SK-N-SH (cell line): ENCODE measurements around the gene CDKAL1. TPM values are rescaled to one million over a fixed set of nuclear protein-coding genes. Genes with fewer than 3 reads are reported as not detected.

Experiments used
- CTCF ChIA-PET: fragments of 300-600, 350-600 bp; formaldehyde crosslinking; extraction: SDS; loops from one replicate; lab custom pipeline; 2021; lab: Yijun Ruan, JAX
- POLR2A ChIA-PET: fragments of 350-600 bp; sonication (Branson Sonifier 250); formaldehyde crosslinking; extraction: SDS; loops from one replicate; lab custom pipeline; 2020; ENCODE audit warnings: antibody characterized with exemption, inconsistent platforms; lab: Yijun Ruan, JAX
- DNase-seq: peaks from one replicate; pipeline ENCODE4 v3.0.0; 2012
- H2AFZ ChIP-seq: fragments of 200-600 bp; sonication (generic); 2 replicates; pipeline ENCODE4 v1.8.1; 2016; ENCODE audit warnings: antibody characterized with exemption, mild to moderate bottlenecking, low read depth
- H3F3A ChIP-seq: fragments of 200-600 bp; sonication (generic); replicated peaks from 2 replicates; pipeline ENCODE3; 2016; ENCODE audit warnings: antibody characterized with exemption, mild to moderate bottlenecking; ENCODE audit not compliant: insufficient read depth
- H3K27ac ChIP-seq, 2 experiments: fragments of 200-500 bp in 1 of 2; fragments of 200-600 bp in 1 of 2; sonication (Bioruptor generic) in 1 of 2; sonication (generic), shearing (Covaris generic) in 1 of 2; 2 replicates each; pipeline versions ENCODE4 v1.5.1 to v1.6.1; 2014 to 2016; ENCODE audit warnings: low read depth in 2 of 2, inconsistent platforms in 1 of 2, low read length in 1 of 2, mild to moderate bottlenecking in 1 of 2, mixed read lengths in 1 of 2
- H3K27me3 ChIP-seq: fragments of 200-600 bp; sonication (generic), shearing (Covaris generic); 2 replicates; pipeline ENCODE4 v1.6.1; 2016; ENCODE audit warnings: mixed run types; ENCODE audit not compliant: insufficient read depth
- H3K36me3 ChIP-seq, 2 experiments: fragments of 200-500 bp in 1 of 2; fragments of 200-600 bp in 1 of 2; sonication (Bioruptor generic) in 1 of 2; sonication (generic) in 1 of 2; replicated peaks in 1 of 2; 2 replicates each; pipeline versions ENCODE3 to v1.5.1; 2014 to 2016; ENCODE audit warnings: low read length in 1 of 2, mild to moderate bottlenecking in 1 of 2; ENCODE audit not compliant: insufficient read depth in 2 of 2, control insufficient read depth in 1 of 2
- H3K4me1 ChIP-seq, 2 experiments: fragments of 200-500 bp in 1 of 2; fragments of 200-600 bp in 1 of 2; sonication (Bioruptor generic) in 1 of 2; sonication (generic), shearing (Covaris generic) in 1 of 2; 2 replicates each; pipeline versions ENCODE4 v1.5.1 to v1.6.1; 2014 to 2016; ENCODE audit warnings: low read depth in 1 of 2, low read length in 1 of 2, mixed run types in 1 of 2; ENCODE audit not compliant: insufficient read depth in 2 of 2, control insufficient read depth in 1 of 2
- H3K4me2 ChIP-seq: fragments of 200-600 bp; sonication (generic), shearing (Covaris generic); 2 replicates; pipeline ENCODE4 v1.6.1; 2017; ENCODE audit warnings: mixed run types
- H3K4me3 ChIP-seq, 2 experiments: fragments of 200-500 bp in 1 of 2; fragments of 200-600 bp in 1 of 2; sonication (Bioruptor generic) in 1 of 2; sonication (generic), shearing (Covaris generic) in 1 of 2; 2 replicates each; pipeline versions ENCODE4 v1.5.1 to v1.8.1; 2014 to 2016; ENCODE audit warnings: low read depth in 2 of 2, inconsistent platforms in 1 of 2, low read length in 1 of 2, mild to moderate bottlenecking in 1 of 2, mixed read lengths in 1 of 2, moderate library complexity in 1 of 2
- H3K79me2 ChIP-seq: fragments of 200-600 bp; sonication (generic); 2 replicates; pipeline ENCODE4 v1.8.1; 2017; ENCODE audit warnings: mild to moderate bottlenecking; ENCODE audit not compliant: insufficient read depth
- H3K9ac ChIP-seq: fragments of 200-600 bp; sonication (generic); 2 replicates; pipeline ENCODE4 v1.6.1; 2017; ENCODE audit warnings: mixed run types
- H3K9me2 ChIP-seq: fragments of 200-600 bp; sonication (generic); 2 replicates; pipeline ENCODE4 v1.6.1; 2017; ENCODE audit warnings: mixed run types
- H3K9me3 ChIP-seq: fragments of 200-600 bp; sonication (generic); 2 replicates; pipeline ENCODE4 v1.6.1; 2017; ENCODE audit warnings: mixed run types, mild to moderate bottlenecking, moderate library complexity
- H4K20me1 ChIP-seq: fragments of 200-600 bp; sonication (generic); 2 replicates; pipeline ENCODE4 v1.6.1; 2017; ENCODE audit warnings: mild to moderate bottlenecking, mixed run types; ENCODE audit not compliant: insufficient read depth
- RAD21 ChIP-seq: IDR thresholded peaks from 2 replicates; pipeline ENCODE4 v1.6.1; 2012; ENCODE audit warnings: mild to moderate bottlenecking, low read length
- RCOR1 ChIP-seq: fragments of 150-350 bp; IDR thresholded peaks from 2 replicates; pipeline ENCODE4 v1.6.1; 2017; ENCODE audit warnings: antibody characterized with exemption, low read length
- SMC3 ChIP-seq: IDR thresholded peaks from 2 replicates; pipeline ENCODE4 v1.6.1; 2012; ENCODE audit warnings: low read depth, low read length, improper control_type of control experiment
- YY1 ChIP-seq: IDR thresholded peaks from 2 replicates; pipeline ENCODE4 v1.4.0; 2012; ENCODE audit warnings: low read depth, mild to moderate bottlenecking
- WGBS: methylation state at CpG from one replicate; pipeline ENCODE4 v1.1.6; 2017; ENCODE audit warnings: low lambda C conversion rate; 5-methylcytosine and 5-hydroxymethylcytosine counted together
- polyA plus RNA-seq, 3 experiments: library from polyadenylated mRNA; depleted of rRNA; stranded (reverse); fragments of >200 nt; gene quantifications; 2 replicates each; pipeline ENCODE4 v1.2.3, GENCODE V29; 2012
- TF ChIP-seq, protein P1 (sequence below): fragments of 200-600 bp; sonication (generic); IDR thresholded peaks from 2 replicates; pipeline ENCODE4 v1.6.1; 2017; ENCODE audit warnings: antibody characterized with exemption, mild to moderate bottlenecking, moderate library complexity
- TF ChIP-seq, protein P2 (sequence below): IDR thresholded peaks from 2 replicates; pipeline ENCODE4; 2012
- TF ChIP-seq, protein P3 (sequence below): IDR thresholded peaks from 2 replicates; pipeline ENCODE4 v1.6.1; 2012; ENCODE audit warnings: mild to moderate bottlenecking, low read depth, low read length, moderate library complexity
- TF ChIP-seq, protein P4 (sequence below): fragments of 150-350 bp; IDR thresholded peaks from 2 replicates; pipeline ENCODE4 v1.6.1; 2017; ENCODE audit warnings: antibody characterized with exemption, low read length, low read depth, borderline replicate concordance

CDKAL1 gene
- polyA plus RNA-seq, 1 of the 3 experiments (the other 2 are of a cell fraction) = 2.6 TPM

DNA sequence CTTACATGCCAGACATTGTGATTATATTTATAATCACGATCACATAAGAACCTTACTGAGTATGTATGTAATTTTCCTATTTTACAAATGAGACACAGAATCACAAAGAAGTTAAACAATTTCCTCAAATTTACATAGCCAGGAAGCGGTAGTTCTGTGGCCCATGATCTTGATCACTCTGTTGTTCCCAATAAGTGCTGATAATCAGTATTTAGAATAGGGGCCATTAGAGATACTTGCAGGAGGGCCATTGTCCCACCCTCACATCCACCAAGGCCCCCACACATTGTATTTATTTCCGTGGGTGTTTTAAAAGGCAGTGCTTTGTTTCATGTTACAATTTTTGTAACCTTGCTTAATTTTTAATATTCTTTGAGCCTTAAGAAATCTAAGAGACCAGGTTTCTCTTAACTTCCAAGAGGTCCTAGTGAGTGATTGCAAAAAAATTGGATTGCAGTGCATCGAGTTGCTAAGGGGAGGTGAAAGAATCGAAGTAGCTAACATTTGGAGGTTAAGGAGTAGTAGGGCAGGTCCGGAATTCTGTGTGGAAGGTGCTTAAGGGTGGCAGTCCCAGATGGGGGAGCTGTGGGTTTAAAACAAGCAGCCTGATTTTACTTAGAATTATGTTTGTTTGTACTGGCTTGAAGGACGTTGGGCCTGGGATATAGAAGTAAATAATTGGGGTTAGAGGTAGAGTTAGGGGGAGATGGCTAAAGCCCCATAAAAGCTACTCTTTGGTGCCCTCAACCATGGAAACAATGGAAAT, 339.4 kb downstream of the CDKAL1 start:
- H3K9me2 ChIP-seq = no peaks in the 10 kb centered on the region
- H3K4me2 ChIP-seq = no peak overlapping the region
- WGBS = 91% methylated on average over 7 of the region's 7 CpGs
- peaks cover 18% of the 10 kb centered on the region for H3F3A ChIP-seq
- no peak overlapping the region for H3K27ac ChIP-seq
- H2AFZ ChIP-seq = no peak overlapping the region
- no peaks in the 10 kb centered on the region for H3K9me3 ChIP-seq
- no peaks in the 10 kb centered on the region for H3K79me2 ChIP-seq
- no peak for DNase-seq
- H3K36me3 ChIP-seq = no peaks in the 10 kb centered on the region
- no peaks in the 10 kb centered on the region for H3K27me3 ChIP-seq
- no peak overlapping the region for H3K4me3 ChIP-seq
- no peak overlapping the region for H3K9ac ChIP-seq
- peaks cover 28 to 29% of the 10 kb centered on the region in 2 experiments; a peak in 3 of 4 replicates for H3K4me1 ChIP-seq
- POLR2A ChIA-PET = interaction anchor here (0.8 to 2.1 kb wide), 2 partner anchors 714 to 720 kb away, joined by 5 to 14 read pairs; partner anchors contain the start of gene SOX4
- CTCF ChIA-PET = interaction anchor here (0.7 to 2.2 kb wide), 5 partner anchors 54 to 733 kb away, joined by 3 to 17 read pairs (median 3); no protein-coding TSS in a partner anchor
- TF ChIP-seq, protein P1, sequence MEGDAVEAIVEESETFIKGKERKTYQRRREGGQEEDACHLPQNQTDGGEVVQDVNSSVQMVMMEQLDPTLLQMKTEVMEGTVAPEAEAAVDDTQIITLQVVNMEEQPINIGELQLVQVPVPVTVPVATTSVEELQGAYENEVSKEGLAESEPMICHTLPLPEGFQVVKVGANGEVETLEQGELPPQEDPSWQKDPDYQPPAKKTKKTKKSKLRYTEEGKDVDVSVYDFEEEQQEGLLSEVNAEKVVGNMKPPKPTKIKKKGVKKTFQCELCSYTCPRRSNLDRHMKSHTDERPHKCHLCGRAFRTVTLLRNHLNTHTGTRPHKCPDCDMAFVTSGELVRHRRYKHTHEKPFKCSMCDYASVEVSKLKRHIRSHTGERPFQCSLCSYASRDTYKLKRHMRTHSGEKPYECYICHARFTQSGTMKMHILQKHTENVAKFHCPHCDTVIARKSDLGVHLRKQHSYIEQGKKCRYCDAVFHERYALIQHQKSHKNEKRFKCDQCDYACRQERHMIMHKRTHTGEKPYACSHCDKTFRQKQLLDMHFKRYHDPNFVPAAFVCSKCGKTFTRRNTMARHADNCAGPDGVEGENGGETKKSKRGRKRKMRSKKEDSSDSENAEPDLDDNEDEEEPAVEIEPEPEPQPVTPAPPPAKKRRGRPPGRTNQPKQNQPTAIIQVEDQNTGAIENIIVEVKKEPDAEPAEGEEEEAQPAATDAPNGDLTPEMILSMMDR = peak; percentile 20; the same call in 1 of the 2 replicates
- peak; percentile 14; the same call in 1 of the 2 replicates for TF ChIP-seq SMC3
- TF ChIP-seq, protein P2, sequence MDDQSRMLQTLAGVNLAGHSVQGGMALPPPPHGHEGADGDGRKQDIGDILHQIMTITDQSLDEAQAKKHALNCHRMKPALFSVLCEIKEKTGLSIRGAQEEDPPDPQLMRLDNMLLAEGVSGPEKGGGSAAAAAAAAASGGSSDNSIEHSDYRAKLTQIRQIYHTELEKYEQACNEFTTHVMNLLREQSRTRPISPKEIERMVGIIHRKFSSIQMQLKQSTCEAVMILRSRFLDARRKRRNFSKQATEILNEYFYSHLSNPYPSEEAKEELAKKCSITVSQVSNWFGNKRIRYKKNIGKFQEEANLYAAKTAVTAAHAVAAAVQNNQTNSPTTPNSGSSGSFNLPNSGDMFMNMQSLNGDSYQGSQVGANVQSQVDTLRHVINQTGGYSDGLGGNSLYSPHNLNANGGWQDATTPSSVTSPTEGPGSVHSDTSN = no peak
- TF ChIP-seq RAD21 = peak; percentile 52
- no peaks in the 10 kb centered on the region for H4K20me1 ChIP-seq

DNA sequence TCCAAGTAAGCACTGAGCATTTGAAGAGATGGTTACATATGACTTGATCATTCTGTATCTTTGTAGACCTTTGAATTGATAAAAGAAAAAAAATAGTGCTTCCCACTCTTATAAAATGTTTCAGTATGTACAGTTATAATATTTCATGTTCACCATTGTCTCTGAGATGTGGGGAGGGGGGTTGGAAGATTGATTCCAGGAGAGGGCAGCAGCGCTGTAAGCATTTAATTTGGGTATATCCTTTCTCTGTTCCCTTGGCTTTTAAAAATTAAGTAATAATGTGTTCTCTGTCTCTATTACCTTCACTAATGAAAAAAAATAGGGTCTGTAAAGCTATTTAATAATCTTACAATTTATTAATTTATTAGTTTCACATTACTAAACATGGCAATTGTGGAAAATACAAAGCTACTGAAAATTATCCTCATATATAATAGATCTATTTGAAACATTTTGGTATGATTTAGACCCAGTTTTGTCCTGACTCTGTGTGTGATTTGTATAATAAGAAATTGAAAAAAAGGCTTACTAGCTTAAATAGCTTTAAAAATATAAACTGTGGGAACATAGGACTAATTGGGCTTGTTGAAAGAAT, 341.2 kb downstream of the CDKAL1 start:
- Histone ChIP-seq H3K4me3 (no peak overlapping the region), H3F3A (peaks cover 21% of the 10 kb centered on the region), H3K79me2 (no peaks in the 10 kb centered on the region), H3K4me1 (peaks cover 20 to 29% of the 10 kb centered on the region in 2 experiments; a peak in 3 of 4 replicates), H3K9me2 (no peaks in the 10 kb centered on the region), H3K9me3 (no peaks in the 10 kb centered on the region), H3K36me3 (no peaks in the 10 kb centered on the region), H3K4me2 (peak overlapping the region; percentile 53; the same call in 1 of the 2 replicates), H3K9ac (no peak overlapping the region; the same call in 1 of the 2 replicates), H2AFZ (no peak overlapping the region), H3K27ac (peak overlapping the region; percentile 88 to 94; a peak in 3 of 4 replicates), H3K27me3 (no peaks in the 10 kb centered on the region), H4K20me1 (no peaks in the 10 kb centered on the region)
- WGBS = 25% methylated on average over 1 of the region's 1 CpG
- POLR2A ChIA-PET = interaction anchor here (1.2 to 1.8 kb wide), 3 partner anchors 647 to 718 kb away, joined by 5 to 13 read pairs (median 5); partner anchors contain the start of gene SOX4
- peak; percentile 62 for DNase-seq
- TF ChIP-seq, protein P3, sequence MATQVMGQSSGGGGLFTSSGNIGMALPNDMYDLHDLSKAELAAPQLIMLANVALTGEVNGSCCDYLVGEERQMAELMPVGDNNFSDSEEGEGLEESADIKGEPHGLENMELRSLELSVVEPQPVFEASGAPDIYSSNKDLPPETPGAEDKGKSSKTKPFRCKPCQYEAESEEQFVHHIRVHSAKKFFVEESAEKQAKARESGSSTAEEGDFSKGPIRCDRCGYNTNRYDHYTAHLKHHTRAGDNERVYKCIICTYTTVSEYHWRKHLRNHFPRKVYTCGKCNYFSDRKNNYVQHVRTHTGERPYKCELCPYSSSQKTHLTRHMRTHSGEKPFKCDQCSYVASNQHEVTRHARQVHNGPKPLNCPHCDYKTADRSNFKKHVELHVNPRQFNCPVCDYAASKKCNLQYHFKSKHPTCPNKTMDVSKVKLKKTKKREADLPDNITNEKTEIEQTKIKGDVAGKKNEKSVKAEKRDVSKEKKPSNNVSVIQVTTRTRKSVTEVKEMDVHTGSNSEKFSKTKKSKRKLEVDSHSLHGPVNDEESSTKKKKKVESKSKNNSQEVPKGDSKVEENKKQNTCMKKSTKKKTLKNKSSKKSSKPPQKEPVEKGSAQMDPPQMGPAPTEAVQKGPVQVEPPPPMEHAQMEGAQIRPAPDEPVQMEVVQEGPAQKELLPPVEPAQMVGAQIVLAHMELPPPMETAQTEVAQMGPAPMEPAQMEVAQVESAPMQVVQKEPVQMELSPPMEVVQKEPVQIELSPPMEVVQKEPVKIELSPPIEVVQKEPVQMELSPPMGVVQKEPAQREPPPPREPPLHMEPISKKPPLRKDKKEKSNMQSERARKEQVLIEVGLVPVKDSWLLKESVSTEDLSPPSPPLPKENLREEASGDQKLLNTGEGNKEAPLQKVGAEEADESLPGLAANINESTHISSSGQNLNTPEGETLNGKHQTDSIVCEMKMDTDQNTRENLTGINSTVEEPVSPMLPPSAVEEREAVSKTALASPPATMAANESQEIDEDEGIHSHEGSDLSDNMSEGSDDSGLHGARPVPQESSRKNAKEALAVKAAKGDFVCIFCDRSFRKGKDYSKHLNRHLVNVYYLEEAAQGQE = no peak
- TF ChIP-seq RAD21 (peak; percentile 86), YY1 (no peak), RCOR1 (0 out of 2 replicates have a peak, but pooled peaks have one; percentile 30), SMC3 (peak; percentile 67)
- TF ChIP-seq, protein P1 = peak; percentile 64
- TF ChIP-seq, protein P4, sequence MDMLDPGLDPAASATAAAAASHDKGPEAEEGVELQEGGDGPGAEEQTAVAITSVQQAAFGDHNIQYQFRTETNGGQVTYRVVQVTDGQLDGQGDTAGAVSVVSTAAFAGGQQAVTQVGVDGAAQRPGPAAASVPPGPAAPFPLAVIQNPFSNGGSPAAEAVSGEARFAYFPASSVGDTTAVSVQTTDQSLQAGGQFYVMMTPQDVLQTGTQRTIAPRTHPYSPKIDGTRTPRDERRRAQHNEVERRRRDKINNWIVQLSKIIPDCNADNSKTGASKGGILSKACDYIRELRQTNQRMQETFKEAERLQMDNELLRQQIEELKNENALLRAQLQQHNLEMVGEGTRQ = no peak
- CTCF ChIA-PET = interaction anchor here (0.6 to 3.5 kb wide), 18 partner anchors 9 to 726 kb away, joined by 3 to 41 read pairs (median 3); partner anchors contain the start of gene SOX4
